Ishikawa (cell line): ENCODE data around the gene TMSB4Y.

Experiments
- CEBPB ChIP-seq: IDR thresholded peaks from 2 replicates; pipeline ENCODE4 v1.6.1; 2012
- CREB1 ChIP-seq: IDR thresholded peaks from 2 replicates; pipeline ENCODE4 v1.6.1; 2012; ENCODE audit warnings: low read depth
- EGR1 ChIP-seq: IDR thresholded peaks from 2 replicates; pipeline ENCODE4 v1.6.1; 2012
- EP300 ChIP-seq: IDR thresholded peaks from 2 replicates; pipeline ENCODE4 v1.6.1; 2012; ENCODE audit warnings: borderline replicate concordance
- FOXM1 ChIP-seq: IDR thresholded peaks from 2 replicates; pipeline ENCODE4 v1.6.1; 2012; ENCODE audit warnings: low read depth, borderline replicate concordance
- MAX ChIP-seq: IDR thresholded peaks from 2 replicates; pipeline ENCODE4 v1.6.1; 2012
- NFIC ChIP-seq: IDR thresholded peaks from 2 replicates; pipeline ENCODE4 v1.6.1; 2012
- RAD21 ChIP-seq: IDR thresholded peaks from 2 replicates; pipeline ENCODE4 v1.6.1; 2012; ENCODE audit warnings: low read depth
- TAF1 ChIP-seq: IDR thresholded peaks from 2 replicates; pipeline ENCODE4 v1.6.1; 2012; ENCODE audit warnings: low read depth, mild to moderate bottlenecking
- TCF12 ChIP-seq: IDR thresholded peaks from 2 replicates; pipeline ENCODE4 v1.6.1; 2012; ENCODE audit warnings: low read depth
- TEAD4 ChIP-seq: IDR thresholded peaks from 2 replicates; pipeline ENCODE4 v1.6.1; 2012
- USF1 ChIP-seq: IDR thresholded peaks from 2 replicates; pipeline ENCODE4 v1.6.1; 2012
- YY1 ChIP-seq: IDR thresholded peaks from 2 replicates; pipeline ENCODE4 v1.6.1; 2012; ENCODE audit warnings: low read depth
- ZBTB7A ChIP-seq: IDR thresholded peaks from 2 replicates; pipeline ENCODE4 v1.6.1; 2012; ENCODE audit warnings: low read depth

GRCh38 chrY:13704121-13704930 lies 627 bp downstream of the TMSB4Y start:
- TF ChIP-seq CEBPB (no peak), TCF12 (no peak), USF1 (no peak), YY1 (no peak), MAX (no peak), EP300 (no peak), TAF1 (no peak), ZBTB7A (no peak), RAD21 (no peak), NFIC (no peak), CREB1 (no peak), EGR1 (no peak), FOXM1 (no peak), TEAD4 (no peak)
